ENCODE measurements around the gene RIPPLY3.

Gene RIPPLY3

GRCh38 chr21:37006486-37007291 lies at the start of gene RIPPLY3:
TSS of gene RIPPLY3 (plus strand) at chr21:37006702. CDS start at chr21:37006773, 71 bp downstream.
- no peak for DNase-seq (ENCODE audit: low read depth, low spot score)

- no peak for DNase-seq (ENCODE audit: low read depth, low spot score)
Measured at GRCh38 chr21:36959020-36959835, 47.3 kb upstream of the RIPPLY3 start.

GRCh38 chr21:36960676-36961284 lies 45.7 kb upstream of the RIPPLY3 start:
- DNase-seq (ENCODE audit: low read depth, low spot score): no peak

- no peak for DNase-seq (ENCODE audit: low read depth, low spot score)
Measured at GRCh38 chr21:36962098-36962780, 44.3 kb upstream of the RIPPLY3 start.

GRCh38 chr21:36964398-36964797 lies 42.1 kb upstream of the RIPPLY3 start:
- DNase-seq (ENCODE audit: low read depth, low spot score): no peak

GRCh38 chr21:36964827-36965719 lies 41.4 kb upstream of the RIPPLY3 start:
- DNase-seq (ENCODE audit: low read depth, low spot score): no peak

GRCh38 chr21:36965720-36966065 lies 40.8 kb upstream of the RIPPLY3 start:
- DNase-seq (ENCODE audit: low read depth, low spot score): no peak

- no peak for DNase-seq (ENCODE audit: low read depth, low spot score)
Measured at GRCh38 chr21:36966066-36966820, 40.3 kb upstream of the RIPPLY3 start, which contains the start of gene HLCS. TSS of gene HLCS (minus strand) at chr21:36966669. CDS start at chr21:36966638, 31 bp downstream.

GRCh38 chr21:36966821-36967768 lies 39.4 kb upstream of the RIPPLY3 start:
- DNase-seq (ENCODE audit: low read depth, low spot score): no peak

GRCh38 chr21:36968414-36968813 lies 38.1 kb upstream of the RIPPLY3 start:
- no peak for DNase-seq (ENCODE audit: low read depth, low spot score)

- DNase-seq (ENCODE audit: low read depth, low spot score): no peak
Measured at GRCh38 chr21:36968976-36969375, 37.5 kb upstream of the RIPPLY3 start.

GRCh38 chr21:36973986-36974850 lies 32.3 kb upstream of the RIPPLY3 start:
- no peak for DNase-seq (ENCODE audit: low read depth, low spot score)

- no peak for DNase-seq (ENCODE audit: low read depth, low spot score)
Measured at GRCh38 chr21:36974851-36975192, 31.7 kb upstream of the RIPPLY3 start.

GRCh38 chr21:36976228-36976861 lies 30.2 kb upstream of the RIPPLY3 start:
- DNase-seq (ENCODE audit: low read depth, low spot score): no peak

GRCh38 chr21:36976882-36977651 lies 29.4 kb upstream of the RIPPLY3 start:
- DNase-seq (ENCODE audit: low read depth, low spot score): peak; percentile 62

- DNase-seq (ENCODE audit: low read depth, low spot score): no peak
Measured at GRCh38 chr21:36980280-36981048, 26.0 kb upstream of the RIPPLY3 start.

Data from smooth muscle cell of the brain vasculature (primary cell).